PC-9 (cell line): Measurements from ENCODE around the gene MEMO1.

Experiments
- EZH2 ChIP-seq: fragments of 200-600 bp; sonication (generic); IDR thresholded peaks from 2 replicates; pipeline ENCODE4 v1.8.0; 2017; ENCODE audit warnings: antibody characterized with exemption, low read depth
- TF ChIP-seq, protein P1 (sequence below): fragments of 200-600 bp; sonication (generic); conservative IDR thresholded peaks from 2 replicates; pipeline ENCODE4 v1.6.1; 2017; ENCODE audit warnings: mixed run types, antibody characterized with exemption, mild to moderate bottlenecking, moderate library complexity

DNA sequence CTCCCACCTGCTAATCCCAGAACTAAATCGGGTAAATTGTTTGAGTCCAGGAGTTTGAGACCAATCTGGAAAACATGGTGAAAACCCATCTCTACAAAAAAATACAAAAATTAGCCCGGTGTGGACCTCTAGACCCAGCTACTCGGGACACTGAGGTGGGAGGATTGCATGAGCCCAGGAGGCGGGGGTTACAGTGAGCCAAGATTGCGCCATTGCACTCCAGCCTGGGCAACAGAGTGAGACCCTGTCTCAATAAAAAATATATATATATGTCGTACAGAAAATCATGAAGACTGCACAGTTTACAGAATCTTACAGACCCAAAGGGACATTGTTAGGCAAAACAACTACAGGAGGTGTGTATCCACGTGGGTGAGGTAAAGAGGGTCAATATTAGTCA, 32.8 kb upstream of the MEMO1 start:
- TF ChIP-seq, protein P1, sequence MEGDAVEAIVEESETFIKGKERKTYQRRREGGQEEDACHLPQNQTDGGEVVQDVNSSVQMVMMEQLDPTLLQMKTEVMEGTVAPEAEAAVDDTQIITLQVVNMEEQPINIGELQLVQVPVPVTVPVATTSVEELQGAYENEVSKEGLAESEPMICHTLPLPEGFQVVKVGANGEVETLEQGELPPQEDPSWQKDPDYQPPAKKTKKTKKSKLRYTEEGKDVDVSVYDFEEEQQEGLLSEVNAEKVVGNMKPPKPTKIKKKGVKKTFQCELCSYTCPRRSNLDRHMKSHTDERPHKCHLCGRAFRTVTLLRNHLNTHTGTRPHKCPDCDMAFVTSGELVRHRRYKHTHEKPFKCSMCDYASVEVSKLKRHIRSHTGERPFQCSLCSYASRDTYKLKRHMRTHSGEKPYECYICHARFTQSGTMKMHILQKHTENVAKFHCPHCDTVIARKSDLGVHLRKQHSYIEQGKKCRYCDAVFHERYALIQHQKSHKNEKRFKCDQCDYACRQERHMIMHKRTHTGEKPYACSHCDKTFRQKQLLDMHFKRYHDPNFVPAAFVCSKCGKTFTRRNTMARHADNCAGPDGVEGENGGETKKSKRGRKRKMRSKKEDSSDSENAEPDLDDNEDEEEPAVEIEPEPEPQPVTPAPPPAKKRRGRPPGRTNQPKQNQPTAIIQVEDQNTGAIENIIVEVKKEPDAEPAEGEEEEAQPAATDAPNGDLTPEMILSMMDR, result no peak
- no peak for TF ChIP-seq EZH2
